HUES64 (cell line): ENCODE results near the gene FERD3L.

Source experiments
- H3K27ac ChIP-seq: 2 replicates; pipeline ENCODE4 v1.7.0; 2013; ENCODE audit warnings: low read depth, low read length, inconsistent platforms
- H3K27me3 ChIP-seq: 2 replicates; pipeline ENCODE4 v1.6.1; 2013; ENCODE audit warnings: mild to moderate bottlenecking, low read length; ENCODE audit not compliant: insufficient read depth
- H3K36me3 ChIP-seq: 2 replicates; pipeline ENCODE4 v1.6.1; 2013; ENCODE audit warnings: mild to moderate bottlenecking, low read length; ENCODE audit not compliant: insufficient read depth
- H3K4me1 ChIP-seq: 2 replicates; pipeline ENCODE4 v1.6.1; 2013; ENCODE audit warnings: mild to moderate bottlenecking, low read length, moderate library complexity; ENCODE audit not compliant: insufficient read depth
- H3K4me3 ChIP-seq: 2 replicates; pipeline ENCODE4 v1.5.1; 2013; ENCODE audit warnings: mild to moderate bottlenecking, low read length, moderate library complexity
- H3K9ac ChIP-seq: 2 replicates; pipeline ENCODE4 v1.6.1; 2013; ENCODE audit warnings: mild to moderate bottlenecking, low read depth, low read length
- H3K9me3 ChIP-seq: 2 replicates; pipeline ENCODE4 v1.6.1; 2013; ENCODE audit warnings: low read depth, low read length; ENCODE audit not compliant: insufficient read depth
- WGBS: fragments of 150-250, 120-280 bp; methylation state at CpG from one replicate; pipeline ENCODE4 v1.1.7; 2013; ENCODE audit warnings: missing lambda C conversion rate; 5-methylcytosine and 5-hydroxymethylcytosine counted together

FERD3L gene

DNA sequence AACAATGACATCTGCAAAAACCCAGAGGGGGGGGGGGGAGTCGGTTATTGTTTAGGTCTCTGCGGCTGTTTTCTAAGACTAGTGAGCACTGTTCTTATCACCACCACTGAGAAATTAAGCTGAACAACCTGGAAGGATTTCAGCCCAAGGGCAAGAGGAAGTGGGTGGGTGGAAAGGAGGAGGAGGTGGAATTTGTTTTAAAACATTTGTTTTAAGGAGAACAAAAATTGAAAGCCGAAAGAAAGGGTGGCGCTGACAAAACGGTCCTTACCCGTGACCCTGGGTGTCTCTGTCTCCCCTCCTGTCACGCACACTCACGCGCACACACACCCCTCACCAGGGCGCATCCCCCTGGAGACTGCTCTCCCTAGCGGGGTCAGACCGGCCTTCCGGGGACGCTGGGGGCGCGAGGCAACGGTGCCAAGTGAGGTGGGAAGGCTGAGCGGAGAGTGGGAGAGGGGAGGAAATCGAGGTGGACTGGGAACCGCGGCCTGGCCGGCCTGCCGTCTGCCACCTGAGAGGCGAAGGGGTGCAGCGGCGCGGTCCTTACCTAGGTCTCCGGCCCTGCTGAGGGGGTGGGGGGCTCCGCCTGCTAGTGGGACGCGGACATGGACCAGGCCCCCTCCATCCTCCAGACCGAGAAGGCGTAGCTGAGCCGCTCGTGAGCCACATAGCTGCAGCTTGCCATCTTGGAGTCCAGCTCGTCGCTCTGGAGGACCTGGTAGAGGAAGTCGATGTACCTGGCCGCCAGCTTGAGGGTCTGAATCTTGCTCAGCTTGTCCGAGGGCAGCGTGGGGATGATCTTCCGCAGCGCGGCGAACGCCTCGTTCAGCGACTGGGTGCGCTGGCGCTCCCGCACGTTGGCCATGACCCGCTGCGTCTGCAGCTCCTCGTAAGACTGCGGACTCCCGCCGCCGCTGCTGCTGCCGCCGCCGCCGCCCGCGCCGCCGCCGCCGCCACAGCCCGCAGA is 28.8 kb downstream of the FERD3L start:
- Histone ChIP-seq H3K4me3 (peak overlapping the region; percentile 69), H3K9me3 (no peaks in the 10 kb centered on the region), H3K9ac (peak overlapping the region; percentile 42; the same call in 1 of the 2 replicates), H3K36me3 (no peaks in the 10 kb centered on the region), H3K4me1 (peaks cover 29% of the 10 kb centered on the region), H3K27ac (no peak overlapping the region), H3K27me3 (peaks cover 99% of the 10 kb centered on the region)
- under 1% methylated on average over 70 of the region's 70 CpGs for WGBS

DNA sequence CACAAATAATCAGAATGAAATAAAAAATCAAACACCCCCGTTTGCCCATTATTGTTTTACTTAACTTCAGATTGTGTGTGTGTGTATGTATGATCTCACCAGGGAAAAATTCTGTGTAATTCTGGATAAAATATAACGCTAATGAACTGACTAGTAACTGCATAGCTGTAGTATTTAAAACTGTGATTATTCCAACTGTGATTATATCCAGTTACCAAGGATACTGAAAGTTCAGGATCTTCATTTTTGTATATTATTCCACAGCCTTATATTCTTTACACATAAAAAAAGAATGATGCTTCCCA is 30.7 kb downstream of the FERD3L start:
- 29% methylated on average over 1 of the region's 2 CpGs for whole genome bisulfite sequencing
- Histone ChIP-seq H3K27ac (no peak overlapping the region), H3K9me3 (no peaks in the 10 kb centered on the region), H3K36me3 (no peaks in the 10 kb centered on the region), H3K27me3 (peaks cover 99% of the 10 kb centered on the region), H3K4me1 (peaks cover 37% of the 10 kb centered on the region), H3K4me3 (no peak overlapping the region), H3K9ac (no peak overlapping the region)

DNA sequence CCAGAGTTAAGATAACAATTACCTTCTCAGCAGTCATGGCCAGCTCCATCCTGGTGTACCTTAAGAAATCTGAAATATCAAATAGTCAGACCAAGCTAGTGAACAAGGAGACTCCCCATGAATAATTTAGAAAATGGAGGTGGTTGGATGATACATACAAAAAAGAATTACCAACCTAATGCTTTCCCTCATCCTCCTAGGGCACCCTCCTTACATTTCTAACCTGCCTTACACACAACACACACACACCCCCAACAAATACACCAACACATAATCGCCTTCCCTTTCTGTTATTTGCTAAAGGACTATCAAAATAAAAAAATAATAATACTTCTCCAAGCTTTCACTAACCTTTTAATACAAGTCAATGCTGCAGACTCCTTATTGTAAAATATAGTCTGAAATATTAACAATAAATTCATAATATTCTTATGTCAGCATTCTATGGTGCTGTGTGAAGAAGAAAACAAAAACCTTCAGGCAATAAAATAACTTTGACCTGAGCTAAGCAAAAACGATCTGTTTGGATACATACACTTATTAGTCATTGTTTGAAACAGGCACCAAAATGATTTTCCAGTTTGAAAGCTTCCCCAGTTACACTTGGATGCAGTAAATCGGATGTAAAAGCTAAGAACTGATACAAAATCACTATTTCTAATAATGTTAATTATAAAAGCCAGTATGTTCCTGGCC is 31.2 kb downstream of the FERD3L start:
- H3K27me3 ChIP-seq, result peaks cover 99% of the 10 kb centered on the region
- no peaks in the 10 kb centered on the region for H3K9me3 ChIP-seq
- no peaks in the 10 kb centered on the region for H3K36me3 ChIP-seq
- H3K27ac ChIP-seq, result no peak overlapping the region
- 20% methylated on average over 2 of the region's 3 CpGs for WGBS
- H3K9ac ChIP-seq, result no peak overlapping the region
- H3K4me1 ChIP-seq, result peaks cover 38% of the 10 kb centered on the region
- H3K4me3 ChIP-seq, result no peak overlapping the region

DNA sequence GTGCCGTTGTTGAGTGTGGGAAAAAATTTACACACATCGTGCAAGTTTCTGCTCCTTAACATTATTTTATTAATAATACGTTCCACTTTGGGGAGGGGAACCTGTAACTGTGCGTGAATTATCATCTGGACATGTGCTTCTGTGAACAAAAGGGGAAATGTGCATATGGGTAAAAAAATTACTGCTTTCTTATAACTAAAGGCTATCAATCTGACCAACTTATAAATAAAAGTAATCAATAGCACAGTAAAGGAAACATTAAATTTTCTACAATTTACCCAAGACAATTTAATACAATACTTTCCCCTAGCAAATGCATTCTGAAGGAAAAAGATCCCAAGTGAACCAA is 32.2 kb downstream of the FERD3L start:
- Histone ChIP-seq H3K27me3 (peaks cover 99% of the 10 kb centered on the region), H3K4me1 (peaks cover 43% of the 10 kb centered on the region), H3K27ac (no peak overlapping the region), H3K9me3 (no peaks in the 10 kb centered on the region), H3K36me3 (no peaks in the 10 kb centered on the region), H3K4me3 (peak overlapping the region; percentile 30; the same call in 1 of the 2 replicates), H3K9ac (no peak overlapping the region)
- no CpG with 5 or more reads among the region's 4 CpGs for WGBS

DNA sequence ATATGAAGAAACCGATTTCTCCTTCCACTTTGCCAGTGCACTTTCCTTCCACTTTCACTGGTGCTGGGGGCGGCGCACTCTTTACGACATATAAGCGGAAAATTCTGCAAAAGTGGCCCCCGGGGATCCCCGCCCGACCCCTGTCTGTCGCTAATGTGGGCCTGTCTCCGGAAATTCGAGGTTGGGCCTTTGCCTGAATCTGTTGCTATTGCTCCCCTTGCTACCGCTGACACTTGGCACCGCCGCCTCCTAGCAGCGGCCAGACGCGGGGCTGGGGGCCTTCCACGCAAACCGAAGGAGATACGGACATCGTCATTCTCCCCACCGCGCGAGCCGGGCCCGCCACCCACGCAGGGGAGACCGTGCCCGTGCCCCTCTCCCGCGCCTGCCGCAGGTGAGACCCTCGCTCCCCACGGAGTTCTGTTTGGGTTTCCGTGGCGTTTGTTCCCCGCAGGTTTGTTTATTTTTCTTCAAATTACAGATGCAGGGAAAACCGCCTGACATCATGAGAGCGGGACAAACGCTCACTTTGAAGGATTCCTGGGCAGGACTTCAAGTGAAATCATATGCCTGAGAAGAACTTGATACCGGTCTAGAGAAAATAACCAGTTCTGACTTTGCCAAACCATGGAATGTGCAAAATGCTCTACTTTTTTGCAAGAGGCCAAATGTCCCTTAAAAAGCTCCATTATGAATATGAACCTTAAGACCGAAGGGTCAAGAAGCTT is 32.8 kb downstream of the FERD3L start:
- 1% methylated on average over 42 of the region's 42 CpGs for WGBS
- Histone ChIP-seq H3K9ac (no peak overlapping the region), H3K27ac (no peak overlapping the region), H3K4me1 (peaks cover 43% of the 10 kb centered on the region), H3K9me3 (no peaks in the 10 kb centered on the region), H3K4me3 (peak overlapping the region; percentile 30), H3K36me3 (no peaks in the 10 kb centered on the region), H3K27me3 (peaks cover 99% of the 10 kb centered on the region)

DNA sequence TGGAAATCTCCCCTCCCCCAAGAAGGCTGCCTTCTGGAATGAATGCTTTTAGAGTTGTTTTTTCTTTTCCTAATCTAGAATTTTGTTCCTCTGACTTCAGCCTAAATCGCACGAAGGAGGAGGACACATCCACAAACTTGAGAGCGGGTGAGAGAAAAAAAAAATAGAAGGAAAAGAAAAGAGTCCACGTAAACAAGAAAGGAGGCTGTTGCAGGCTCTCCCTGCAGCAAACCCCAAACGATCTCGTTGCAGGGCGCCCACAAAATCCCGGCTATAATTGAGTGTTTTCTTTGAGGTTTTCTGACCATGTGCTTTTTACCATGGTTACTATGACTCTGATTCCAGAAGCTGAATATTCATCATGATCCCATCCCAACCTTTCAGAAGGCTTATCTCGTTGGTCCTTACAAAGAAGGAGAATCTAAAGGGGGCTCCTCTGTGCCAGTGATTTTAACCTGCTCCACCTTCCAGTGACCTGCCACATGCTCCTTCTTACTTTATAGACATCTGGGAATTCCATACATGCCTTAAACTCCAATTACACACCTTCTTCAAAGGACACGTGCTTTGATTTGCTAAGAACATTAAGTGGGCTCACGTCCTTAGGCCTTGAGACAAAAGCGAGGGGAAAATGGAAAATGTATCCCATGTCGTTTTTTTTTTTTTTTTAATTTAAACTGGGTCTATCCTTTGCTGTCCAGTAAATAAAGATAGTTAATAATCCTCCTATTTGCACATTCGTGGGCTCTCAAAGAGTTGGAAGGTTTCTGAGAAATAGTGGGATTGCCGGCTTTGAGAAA is 33.5 kb downstream of the FERD3L start:
- Histone ChIP-seq H3K9ac (no peak overlapping the region), H3K9me3 (no peaks in the 10 kb centered on the region), H3K27ac (no peak overlapping the region), H3K27me3 (peaks cover 100% of the 10 kb centered on the region), H3K4me1 (peaks cover 43% of the 10 kb centered on the region), H3K36me3 (no peaks in the 10 kb centered on the region), H3K4me3 (peak overlapping the region; percentile 8)
- WGBS, result 3% methylated on average over 14 of the region's 15 CpGs

DNA sequence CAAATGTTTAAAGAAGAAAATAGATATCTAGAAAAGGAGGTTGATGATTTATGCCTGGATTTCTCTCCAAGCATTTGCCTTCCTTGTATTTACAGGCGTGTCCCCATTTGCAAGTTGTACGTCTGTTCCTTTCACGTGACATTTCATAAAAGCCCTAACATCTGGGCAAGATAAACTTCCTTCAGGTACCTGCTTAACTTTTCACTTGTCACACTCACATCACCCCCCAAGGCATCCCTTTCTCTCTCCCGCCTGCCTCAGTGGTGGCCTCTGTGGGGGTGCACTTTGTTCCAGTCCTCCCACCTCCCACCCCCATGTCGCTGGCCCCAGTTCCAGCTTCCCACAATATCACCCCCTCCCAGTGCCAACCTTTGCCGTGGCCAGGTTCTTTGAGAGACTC is 34.4 kb downstream of the FERD3L start:
- Histone ChIP-seq H3K4me1 (peaks cover 48% of the 10 kb centered on the region), H3K27me3 (peaks cover 100% of the 10 kb centered on the region), H3K4me3 (no peak overlapping the region), H3K27ac (no peak overlapping the region), H3K9ac (no peak overlapping the region), H3K9me3 (no peaks in the 10 kb centered on the region), H3K36me3 (no peaks in the 10 kb centered on the region)
- WGBS, result 2% methylated on average over 6 of the region's 6 CpGs

DNA sequence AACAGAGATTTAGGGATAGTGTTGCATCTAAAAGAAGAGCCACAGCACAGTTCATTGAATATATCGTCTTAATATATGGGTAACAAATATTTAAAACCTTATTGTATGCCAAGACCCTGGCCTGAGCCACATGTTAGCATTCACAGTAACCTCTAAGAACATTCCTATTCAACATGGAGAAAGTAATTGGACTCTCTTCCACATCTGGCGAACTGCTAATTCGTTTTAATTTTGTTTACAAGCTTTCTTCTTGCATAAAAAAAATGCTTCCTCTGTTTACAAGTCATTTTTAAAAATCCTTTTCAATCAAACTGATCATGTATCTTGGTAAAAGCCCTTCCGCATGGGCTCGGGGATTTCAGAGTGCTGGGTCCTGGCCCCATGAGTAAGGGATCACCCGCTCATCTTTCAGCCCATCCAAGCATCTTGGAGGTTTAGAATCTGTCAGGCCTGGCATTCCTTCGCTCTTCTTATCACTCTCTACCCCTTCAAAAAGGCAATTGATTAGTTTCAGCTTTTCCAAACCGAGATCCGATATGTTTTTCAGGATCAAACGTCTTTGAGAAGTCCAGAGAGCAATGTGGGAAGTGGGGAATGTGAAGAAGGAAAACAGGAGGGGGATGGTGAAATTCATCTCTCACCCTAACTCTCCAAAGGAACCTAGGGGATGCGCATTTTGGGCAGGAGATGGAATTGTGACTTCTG is 35.0 kb downstream of the FERD3L start:
- Histone ChIP-seq H3K9me3 (no peaks in the 10 kb centered on the region), H3K27me3 (peaks cover 100% of the 10 kb centered on the region), H3K4me1 (peaks cover 51% of the 10 kb centered on the region), H3K36me3 (no peaks in the 10 kb centered on the region), H3K4me3 (no peak overlapping the region), H3K27ac (no peak overlapping the region), H3K9ac (no peak overlapping the region)
- 17% methylated on average over 11 of the region's 11 CpGs for WGBS

DNA sequence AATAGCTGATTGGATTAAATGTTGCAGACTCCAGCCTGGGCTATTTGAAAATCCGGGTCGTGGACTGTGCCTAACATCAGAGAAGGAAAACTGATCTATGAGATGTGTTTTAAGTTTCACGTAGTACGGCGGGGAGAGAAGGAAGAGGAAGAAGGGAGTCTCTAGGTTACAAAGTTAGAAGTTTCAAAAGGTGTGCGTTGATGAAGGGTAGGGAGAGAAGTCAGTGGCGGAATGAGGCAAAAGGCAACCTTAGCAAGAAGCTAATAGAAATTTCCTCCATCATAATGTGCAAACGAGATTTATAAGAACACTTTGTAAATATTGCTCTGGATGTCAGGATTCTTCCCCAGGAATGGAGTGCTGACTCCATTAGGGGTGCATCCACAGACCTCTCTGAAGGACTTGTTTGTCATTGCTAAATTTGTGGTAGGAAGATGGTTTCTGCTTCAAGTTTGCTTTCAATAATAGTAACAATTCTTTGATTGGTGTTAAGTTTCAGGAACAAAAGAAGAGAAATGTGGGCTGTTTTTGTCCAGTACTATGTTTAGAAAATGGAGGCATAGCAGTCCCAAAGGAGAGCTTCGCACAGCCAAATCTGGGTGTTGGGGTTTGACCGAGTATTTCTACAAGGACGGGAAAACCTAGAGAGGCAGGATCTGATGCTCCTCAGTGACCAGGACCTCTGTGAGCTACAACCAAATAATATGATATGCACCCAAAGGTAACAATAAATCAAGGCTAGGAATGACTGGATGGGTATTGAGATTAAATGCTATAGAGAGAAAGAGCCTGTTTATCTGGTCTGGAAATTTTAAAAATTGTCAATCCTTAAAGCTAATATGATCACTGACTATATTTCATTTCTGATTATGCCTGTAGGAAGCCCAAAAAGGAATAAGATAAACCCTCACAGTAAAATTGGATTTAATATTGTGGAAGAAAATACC is 35.9 kb downstream of the FERD3L start:
- Histone ChIP-seq H3K36me3 (no peaks in the 10 kb centered on the region), H3K27ac (no peak overlapping the region), H3K9ac (no peak overlapping the region), H3K4me1 (peaks cover 51% of the 10 kb centered on the region), H3K9me3 (no peaks in the 10 kb centered on the region), H3K4me3 (peak overlapping the region; percentile 55), H3K27me3 (peaks cover 100% of the 10 kb centered on the region)
- 23% methylated on average over 11 of the region's 11 CpGs for WGBS
